ENCODE measurements around the gene INPP5A.

Gene INPP5A

DNA sequence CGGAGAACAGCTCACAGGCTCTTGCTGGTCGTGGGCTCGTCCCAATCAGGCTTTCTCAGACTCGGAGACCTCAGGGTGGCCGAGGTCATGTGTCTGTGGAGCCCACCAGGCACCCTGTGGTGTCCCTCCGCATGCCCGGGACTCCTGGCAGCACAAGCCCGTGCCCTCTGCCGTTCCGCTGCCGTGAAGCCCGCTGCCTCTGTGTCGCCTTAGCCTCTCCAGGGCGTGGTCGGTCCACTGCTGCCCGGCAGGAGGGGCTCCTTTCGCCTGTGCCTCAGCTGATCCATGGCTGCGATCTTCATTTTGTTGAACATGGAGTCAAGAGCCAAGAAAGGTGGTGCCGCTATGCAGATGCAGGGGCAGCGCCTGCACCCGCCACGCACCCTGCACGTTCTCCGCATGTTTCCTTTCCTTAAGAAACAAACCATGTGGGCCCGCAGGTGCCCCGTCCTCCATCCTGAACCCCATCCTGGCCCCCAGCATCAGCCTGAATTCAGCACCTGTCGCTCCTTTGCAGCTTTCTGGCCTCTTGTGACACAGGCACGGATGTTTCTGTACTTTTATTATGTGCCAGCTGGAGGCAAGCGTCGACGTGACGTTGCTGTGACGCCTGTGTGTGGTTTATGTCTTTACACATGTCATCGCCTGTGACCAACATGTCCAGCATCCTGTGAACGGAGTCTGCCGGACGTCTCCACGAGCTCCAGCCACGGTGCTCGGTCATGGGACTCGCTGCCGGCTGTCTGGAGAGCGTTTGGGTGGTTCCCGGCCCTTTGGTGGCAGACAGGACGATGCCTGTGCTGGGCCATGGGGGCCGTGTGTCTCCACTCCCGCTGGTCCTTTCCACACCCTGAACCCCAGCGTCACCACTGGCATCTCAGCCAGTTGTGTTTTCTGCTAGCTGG is 178.4 kb downstream of the INPP5A start:
- DNase-seq = no peak
- TF ChIP-seq POLR2A (IDR thresholded peaks at IDR 0.05; ENCODE audit: low read length) (no peak), GATA1 (IDR thresholded peaks at IDR 0.05; ENCODE audit: low read depth, low read length) (no peak)

DNA sequence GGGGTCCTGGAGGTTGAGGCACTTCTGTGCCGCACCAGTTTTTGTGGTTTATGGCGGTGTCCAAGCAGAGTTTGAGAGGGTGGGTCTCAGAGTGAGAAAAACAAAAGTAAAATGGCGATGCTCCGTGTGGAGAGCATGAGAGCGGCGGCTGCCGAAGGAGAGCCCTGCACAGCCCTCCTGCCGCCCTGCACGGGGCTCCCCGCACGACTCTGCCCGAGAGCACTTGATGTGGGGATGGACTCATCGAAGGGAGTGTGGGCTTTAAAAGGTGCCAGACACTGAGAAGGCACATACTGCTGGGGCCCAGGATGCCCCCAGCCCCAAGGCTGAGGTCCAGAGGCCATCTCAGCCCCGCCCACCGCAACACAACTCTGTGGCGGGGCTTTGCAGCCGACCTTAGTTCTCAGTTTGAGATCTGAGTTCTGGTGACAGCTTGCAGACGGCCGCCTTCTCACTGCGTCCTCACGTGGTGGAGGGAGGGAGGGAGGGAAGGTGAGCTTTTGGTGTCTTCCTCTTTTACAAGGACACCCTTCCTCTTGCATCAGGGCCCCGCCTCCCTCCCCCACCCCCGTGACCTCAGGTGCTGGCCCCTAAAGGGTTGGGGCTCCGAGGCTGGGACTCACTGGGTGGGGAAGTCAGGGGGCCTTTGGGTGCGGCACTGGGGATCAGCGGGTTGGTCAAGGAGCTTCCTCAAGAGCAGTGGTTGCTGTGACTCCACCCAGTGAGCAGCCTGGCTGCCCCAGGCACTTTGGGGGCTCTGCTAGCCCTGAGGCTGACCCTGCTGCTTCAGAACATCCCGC is 179.3 kb downstream of the INPP5A start:
- DNase-seq = no peak
- TF ChIP-seq GATA1 (IDR thresholded peaks at IDR 0.05; ENCODE audit: low read depth, low read length) (no peak), POLR2A (IDR thresholded peaks at IDR 0.05; ENCODE audit: low read length) (no peak)

DNA sequence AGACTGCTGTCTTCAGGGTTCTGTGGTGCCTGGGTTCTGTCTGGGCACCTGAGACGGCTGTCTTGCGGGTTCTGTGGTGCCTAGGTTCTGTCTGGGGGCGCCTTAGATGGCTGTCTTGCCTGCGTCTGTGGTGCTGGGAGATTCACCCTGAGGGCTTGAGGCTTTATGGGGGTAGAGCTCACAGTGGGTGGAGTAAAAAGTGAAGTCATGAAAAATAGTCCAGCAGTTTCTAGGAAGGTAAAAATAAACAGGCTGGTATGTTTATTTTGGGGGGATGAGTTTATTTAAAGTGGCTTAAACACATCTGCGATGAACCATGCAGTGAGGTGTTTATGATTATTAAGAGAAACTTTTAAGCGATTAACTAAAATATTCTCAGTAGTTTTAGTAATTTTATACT is 184.1 kb downstream of the INPP5A start:
- no peak for DNase-seq
- TF ChIP-seq POLR2A (IDR thresholded peaks at IDR 0.05; ENCODE audit: low read length) (no peak), GATA1 (IDR thresholded peaks at IDR 0.05; ENCODE audit: low read depth, low read length) (no peak)

DNA sequence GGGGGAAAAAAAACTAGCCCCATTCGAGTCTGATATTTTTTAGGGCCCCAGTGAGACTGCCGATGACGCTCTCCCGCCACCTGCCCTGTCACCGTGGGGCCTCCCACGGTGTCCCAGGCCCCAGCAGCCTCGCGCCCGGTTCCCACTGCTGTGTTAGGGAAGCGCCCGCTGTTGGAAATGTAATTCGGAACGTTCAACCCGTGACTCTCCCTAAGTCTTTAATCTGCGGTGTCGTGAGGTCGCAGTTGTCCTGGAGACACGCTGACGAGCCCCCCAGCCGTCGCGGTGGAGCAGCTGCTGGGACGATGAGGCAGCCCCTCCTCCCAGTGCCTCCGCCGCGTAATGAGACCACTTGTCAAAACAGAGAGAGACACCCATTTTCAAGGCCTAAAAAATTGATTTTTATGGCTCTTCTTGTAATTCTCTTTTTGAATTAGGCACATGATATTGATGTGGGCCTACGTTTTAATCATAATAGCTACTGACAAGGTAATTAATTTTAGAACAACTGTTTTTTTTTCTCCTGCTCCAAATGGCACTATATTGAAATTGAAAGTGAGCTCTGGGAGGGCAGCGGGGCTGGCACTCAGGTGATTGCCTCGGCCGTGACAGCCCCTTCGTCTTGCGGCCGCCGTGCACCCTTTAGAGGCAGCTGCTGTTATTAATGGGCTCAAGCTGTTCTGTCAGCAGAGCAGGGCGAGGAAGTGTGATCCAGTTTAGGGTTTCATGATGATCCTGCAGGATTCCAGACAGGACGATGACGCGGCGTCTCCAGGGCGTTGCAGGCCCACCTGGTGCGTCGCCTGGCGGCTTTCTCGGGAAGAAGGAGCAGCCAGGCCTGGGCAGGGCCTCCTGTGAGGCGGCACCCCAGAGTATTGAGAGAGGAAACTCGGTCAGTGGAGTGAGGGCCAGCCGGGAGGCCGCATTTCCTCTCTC is 185.1 kb downstream of the INPP5A start:
- no peak for TF ChIP-seq POLR2A (IDR thresholded peaks at IDR 0.05; ENCODE audit: low read length)
- no peak for TF ChIP-seq GATA1 (IDR thresholded peaks at IDR 0.05; ENCODE audit: low read depth, low read length)
- DNase-seq = no peak

DNA sequence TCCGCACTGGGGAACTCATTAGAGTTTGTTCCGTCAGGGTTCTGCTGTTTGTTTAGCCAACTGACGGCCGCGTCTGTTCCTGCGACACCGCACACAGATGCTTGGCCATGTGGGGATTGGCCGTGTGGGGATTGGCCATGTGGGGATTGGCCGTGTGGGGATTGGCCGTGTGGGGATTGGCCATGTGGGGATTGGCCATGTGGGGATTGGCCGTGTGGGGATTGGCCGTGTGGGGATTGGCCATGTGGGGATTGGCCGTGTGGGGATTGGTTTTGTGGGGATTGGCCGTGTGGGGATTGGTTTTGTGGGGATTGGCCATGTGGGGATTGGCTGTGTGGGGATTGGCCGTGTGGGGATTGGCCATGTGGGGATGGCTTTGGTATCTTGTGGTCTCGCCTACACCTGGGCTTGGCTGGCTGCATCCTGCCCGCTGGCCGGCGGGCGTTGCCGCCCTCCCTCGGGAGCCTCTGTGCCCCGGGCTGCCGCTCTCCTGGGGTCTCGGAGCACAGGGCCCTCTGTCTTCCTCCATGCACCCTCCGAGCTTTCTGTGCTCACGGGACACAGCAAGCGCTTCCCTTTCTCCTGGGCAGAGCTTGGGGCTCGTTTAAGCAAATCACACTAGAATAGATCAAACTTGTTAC is 185.9 kb downstream of the INPP5A start:
- no peak for TF ChIP-seq GATA1 (IDR thresholded peaks at IDR 0.05; ENCODE audit: low read depth, low read length)
- TF ChIP-seq POLR2A (IDR thresholded peaks at IDR 0.05; ENCODE audit: low read length) = no peak
- DNase-seq = no peak

DNA sequence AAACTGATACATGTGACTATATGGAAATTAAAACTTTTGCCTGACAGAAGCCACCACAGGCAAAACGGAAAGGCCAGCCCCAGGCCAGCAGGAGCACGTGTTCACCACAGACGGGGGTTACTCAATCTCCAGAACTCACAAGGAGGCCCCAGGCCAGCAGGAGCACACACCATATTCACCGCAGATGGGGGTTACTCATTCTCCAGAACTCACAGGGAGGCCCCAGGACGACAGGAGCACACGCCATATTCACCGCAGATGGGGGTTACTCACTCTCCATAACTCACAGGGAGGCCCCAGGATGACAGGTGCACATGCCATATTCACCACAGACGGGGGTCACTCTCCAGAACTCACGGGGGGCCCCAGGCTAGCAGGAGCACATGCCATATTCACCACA is 186.9 kb downstream of the INPP5A start:
- TF ChIP-seq POLR2A (IDR thresholded peaks at IDR 0.05; ENCODE audit: low read length) (no peak), GATA1 (IDR thresholded peaks at IDR 0.05; ENCODE audit: low read depth, low read length) (no peak)
- no peak for DNase-seq

DNA sequence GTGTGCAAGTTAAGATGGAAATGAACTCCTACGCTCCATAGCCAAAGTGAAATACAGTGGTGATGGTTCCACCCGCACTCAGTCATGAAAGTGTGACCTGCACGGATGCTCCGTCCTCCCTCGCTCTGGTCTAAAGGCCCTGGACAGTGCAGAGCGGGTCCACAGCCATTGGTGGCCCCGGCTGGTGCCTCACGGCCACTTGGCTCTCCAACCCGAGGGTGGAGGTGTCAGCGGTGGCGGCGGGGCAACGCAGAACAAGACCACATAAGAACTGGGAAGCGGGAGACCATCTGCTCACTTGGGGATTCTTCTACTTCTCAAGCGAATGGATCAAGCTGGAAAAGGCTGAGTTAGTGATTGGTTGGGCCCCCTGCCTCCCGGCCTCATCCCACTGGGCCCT is 187.6 kb downstream of the INPP5A start:
- no peak for DNase-seq
- TF ChIP-seq GATA1 (IDR thresholded peaks at IDR 0.05; ENCODE audit: low read depth, low read length) (no peak), POLR2A (IDR thresholded peaks at IDR 0.05; ENCODE audit: low read length) (no peak)

DNA sequence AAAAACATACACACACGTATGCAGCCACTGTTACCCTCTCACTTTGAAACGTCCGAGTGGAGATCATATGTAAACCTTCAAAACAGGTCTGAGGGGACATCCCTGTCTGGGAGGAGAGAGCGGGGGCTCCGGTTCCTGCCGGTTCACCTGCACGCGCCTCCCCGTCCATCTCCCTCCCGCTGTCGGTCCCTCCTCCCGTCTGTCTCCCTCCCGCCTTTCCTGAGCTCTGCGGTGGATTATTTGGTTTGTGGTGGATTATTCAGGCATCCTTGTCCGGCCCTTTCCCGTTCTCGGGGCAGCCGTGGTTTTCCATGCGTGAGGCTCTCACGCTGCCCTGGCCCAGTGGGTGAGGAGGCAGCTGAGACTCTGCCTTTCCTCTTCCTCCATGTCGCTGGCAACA is 188.6 kb downstream of the INPP5A start:
- TF ChIP-seq GATA1 (IDR thresholded peaks at IDR 0.05; ENCODE audit: low read depth, low read length) = no peak
- TF ChIP-seq POLR2A (IDR thresholded peaks at IDR 0.05; ENCODE audit: low read length) = no peak
- no peak for DNase-seq

DNA sequence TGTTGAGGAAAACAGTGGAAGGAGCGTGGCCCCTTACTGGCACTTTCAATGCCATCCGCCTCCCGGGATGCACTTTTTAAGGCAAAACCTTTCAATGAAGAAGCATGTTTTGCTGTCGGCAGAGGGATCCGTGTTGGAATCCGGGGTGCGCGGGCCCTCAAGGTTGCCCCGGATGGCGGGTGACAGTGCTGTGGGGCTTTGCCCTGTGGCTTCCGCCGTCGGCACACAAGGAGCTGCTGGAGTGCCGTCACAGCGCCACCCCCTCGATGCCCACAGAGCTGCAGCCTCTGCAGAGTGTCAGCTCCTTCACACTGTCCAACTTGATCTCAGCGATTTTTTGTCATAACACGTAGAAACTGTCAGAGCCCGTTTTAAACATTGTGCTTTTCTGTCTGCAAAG is 189.4 kb downstream of the INPP5A start:
- TF ChIP-seq GATA1 (IDR thresholded peaks at IDR 0.05; ENCODE audit: low read depth, low read length) = no peak
- TF ChIP-seq POLR2A (IDR thresholded peaks at IDR 0.05; ENCODE audit: low read length) = no peak
- DNase-seq = no peak

DNA sequence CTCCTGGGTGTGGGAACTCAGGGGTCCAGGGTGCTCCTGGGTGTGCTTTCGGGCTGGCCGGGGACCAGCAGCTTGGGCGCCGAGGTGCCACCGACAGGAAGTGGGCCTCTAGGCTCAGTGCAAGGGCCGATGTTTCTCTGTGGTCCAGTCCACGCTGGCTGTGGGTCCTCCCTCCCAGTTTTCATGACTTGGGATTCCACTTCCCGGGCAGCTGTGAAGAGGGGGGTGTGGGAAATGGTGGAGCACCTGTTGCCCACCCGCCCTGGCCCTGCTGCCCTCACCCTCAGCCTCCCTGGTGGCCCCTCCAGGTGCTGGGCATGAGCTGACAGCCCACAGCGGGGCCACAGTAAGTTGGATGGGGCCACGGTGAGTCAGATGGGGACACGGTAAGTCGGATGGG is 189.8 kb downstream of the INPP5A start:
- DNase-seq = no peak
- TF ChIP-seq GATA1 (IDR thresholded peaks at IDR 0.05; ENCODE audit: low read depth, low read length) = no peak
- TF ChIP-seq POLR2A (IDR thresholded peaks at IDR 0.05; ENCODE audit: low read length) = no peak

DNA sequence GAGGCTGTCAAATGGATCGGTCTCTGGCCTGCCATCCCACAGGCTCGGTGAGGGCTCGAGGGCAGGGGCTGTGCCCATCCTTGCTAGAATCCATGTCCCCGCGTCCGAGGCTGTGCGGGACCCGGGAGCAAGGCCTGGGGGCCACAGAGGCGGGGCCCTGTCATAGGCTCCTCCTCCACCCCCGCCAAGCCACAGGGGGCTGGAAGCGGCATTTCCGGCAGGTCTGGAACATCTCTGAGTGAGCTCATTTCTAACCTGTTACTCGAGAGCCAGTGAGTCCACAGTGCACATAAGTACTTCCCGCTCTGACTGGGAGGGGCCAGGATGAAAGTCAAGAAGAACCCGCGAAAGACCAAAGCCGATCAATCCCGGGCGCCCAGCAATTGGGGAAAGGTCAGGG is 190.7 kb downstream of the INPP5A start:
- TF ChIP-seq GATA1 (IDR thresholded peaks at IDR 0.05; ENCODE audit: low read depth, low read length) = no peak
- TF ChIP-seq POLR2A (IDR thresholded peaks at IDR 0.05; ENCODE audit: low read length) = no peak
- no peak for DNase-seq

DNA sequence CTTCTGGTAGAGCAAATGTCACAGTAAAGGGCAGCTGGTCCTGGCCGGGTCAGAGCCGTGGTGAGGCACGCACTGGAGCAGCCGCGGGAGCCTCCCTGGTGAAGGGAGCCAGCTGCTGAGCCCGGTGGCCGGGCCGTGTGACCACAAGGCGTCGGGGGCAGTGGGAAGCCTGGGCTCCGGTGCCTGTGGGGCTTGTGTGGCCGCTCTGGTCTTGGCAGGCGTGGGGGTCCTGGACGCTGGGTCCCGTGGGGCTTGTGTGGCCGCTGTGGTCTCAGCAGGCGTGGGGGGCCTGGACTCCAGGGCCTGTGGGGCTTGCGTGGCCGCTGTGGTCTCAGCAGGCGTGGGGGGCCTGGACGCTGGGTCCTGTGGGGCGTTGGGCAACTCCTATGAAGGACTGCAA is 191.2 kb downstream of the INPP5A start:
- DNase-seq = no peak

More for the DNA sequence above, 191.2 kb downstream of the INPP5A start:
- TF ChIP-seq GATA1 (IDR thresholded peaks at IDR 0.05; ENCODE audit: low read depth, low read length) (no peak), POLR2A (IDR thresholded peaks at IDR 0.05; ENCODE audit: low read length) (no peak)

Measured in erythroblast (primary cell).